ENCODE measurements around the gene CCDC188. TPM values are rescaled to one million over a fixed set of nuclear protein-coding genes. Genes with fewer than 3 reads are reported as not detected.

CCDC188 gene
- total RNA-seq, 1 experiment from 2014 or later = not detected

GRCh38 chr22:20179455-20180244, 28.8 kb upstream of the CCDC188 start:
- no peaks in the 10 kb centered on the region for H3K23me2 ChIP-seq (ENCODE audit: insufficient read length, low read depth, low read length, poor library complexity, severe bottlenecking)
- H3K36me3 Mint-ChIP-seq (ENCODE audit: insufficient read depth in 1 of 3, low read depth in 3 of 3) = no peaks in the 10 kb centered on the region
- no peak overlapping the region for H2BK120ac ChIP-seq (ENCODE audit: low read depth, low read length, poor library complexity, severe bottlenecking)
- no peaks in the 10 kb centered on the region for H3K79me1 ChIP-seq (ENCODE audit: insufficient read depth, low read depth, low read length, poor library complexity, severe bottlenecking)
- H2BK15ac ChIP-seq (ENCODE audit: low read depth, low read length) = no peak overlapping the region
- no peak overlapping the region for H4K91ac ChIP-seq (ENCODE audit: insufficient read length, low read depth, low read length)
- H3K27me3 Mint-ChIP-seq (ENCODE audit: low read depth) = no peaks in the 10 kb centered on the region; the same call in 1 of the 2 replicates
- no peaks in the 10 kb centered on the region for H3K79me2 ChIP-seq (ENCODE audit: insufficient read depth, low read length)
- TF ChIP-seq CTCF (conservative IDR thresholded peaks at IDR 0.05) = no peak
- H3K4me3 Mint-ChIP-seq = no peak overlapping the region
- no peaks in the 10 kb centered on the region for H3K4me1 ChIP-seq (ENCODE audit: insufficient read depth, low read length)
- no peak overlapping the region for H3K4me2 ChIP-seq (ENCODE audit: insufficient read depth, insufficient read length, low read length)
- H3K4me1 Mint-ChIP-seq = peaks cover 3 to 13% of the 10 kb centered on the region in 2 experiments; a peak in 2 of 4 replicates
- no peaks in the 10 kb centered on the region for H3K27me3 ChIP-seq (ENCODE audit: insufficient read depth, low read length)
- H3K27ac ChIP-seq (ENCODE audit: insufficient read length, low read depth, low read length) = no peak overlapping the region
- H3K9me3 ChIP-seq (ENCODE audit: control insufficient read depth, low read depth, low read length) = no peaks in the 10 kb centered on the region
- H4K8ac ChIP-seq (replicated peaks; ENCODE audit: insufficient read length, low read depth, low read length) = no peak overlapping the region
- H2AFZ ChIP-seq (ENCODE audit: low read length) = no peak overlapping the region
- no peak overlapping the region for H3K18ac ChIP-seq (ENCODE audit: insufficient read length, low read depth, low read length)
- H4K5ac ChIP-seq (ENCODE audit: insufficient read length, low read depth, low read length) = no peak overlapping the region
- H3T11ph ChIP-seq (ENCODE audit: low read length) = no peak overlapping the region
- H3K23ac ChIP-seq (ENCODE audit: insufficient read length, low read depth, low read length) = no peak overlapping the region
- H2BK5ac ChIP-seq (ENCODE audit: insufficient read length, low read length) = no peak overlapping the region
- no peak overlapping the region for H2AK5ac ChIP-seq (ENCODE audit: insufficient read length, low read length)
- no peak overlapping the region for H3K56ac ChIP-seq (ENCODE audit: insufficient read length, low read depth, low read length)
- no peak overlapping the region for H3K9ac ChIP-seq (ENCODE audit: extremely low read depth, insufficient read length, low read length)
- H4K20me1 ChIP-seq (ENCODE audit: control insufficient read depth, insufficient read depth, insufficient read length) = peaks cover 3% of the 10 kb centered on the region
- H3K4ac ChIP-seq (ENCODE audit: low read depth, low read length) = no peak overlapping the region
- H3K14ac ChIP-seq (ENCODE audit: insufficient read depth, low read length) = no peak overlapping the region; the same call in 1 of the 2 replicates
- no peak overlapping the region for H3K27ac Mint-ChIP-seq
- WGBS (ENCODE audit: extremely low coverage, insufficient read length, low lambda C conversion rate) = no CpG with 5 or more reads among the region's 27 CpGs
- DNase-seq = no peak
- H2BK12ac ChIP-seq (ENCODE audit: insufficient read length, low read depth, low read length) = no peak overlapping the region
- H2BK20ac ChIP-seq (ENCODE audit: low read depth, low read length, poor library complexity, severe bottlenecking) = no peak overlapping the region
- no peaks in the 10 kb centered on the region; a peak in 1 of 5 replicates for H3K9me3 Mint-ChIP-seq

All from H9 (cell line).